SK-N-SH (cell line): Measurements from ENCODE around the gene RAB7B. TPM values are rescaled to one million over a fixed set of nuclear protein-coding genes. Genes with fewer than 3 reads are reported as not detected.

ENCODE experiments used
- CTCF ChIA-PET: fragments of 300-600, 350-600 bp; formaldehyde crosslinking; extraction: SDS; loops from one replicate; lab custom pipeline; 2021; lab: Yijun Ruan, JAX
- POLR2A ChIA-PET: fragments of 350-600 bp; sonication (Branson Sonifier 250); formaldehyde crosslinking; extraction: SDS; loops from one replicate; lab custom pipeline; 2020; ENCODE audit warnings: antibody characterized with exemption, inconsistent platforms; lab: Yijun Ruan, JAX
- DNase-seq: peaks from one replicate; pipeline ENCODE4 v3.0.0; 2012
- H2AFZ ChIP-seq: fragments of 200-600 bp; sonication (generic); 2 replicates; pipeline ENCODE4 v1.8.1; 2016; ENCODE audit warnings: antibody characterized with exemption, mild to moderate bottlenecking, low read depth
- H3F3A ChIP-seq: fragments of 200-600 bp; sonication (generic); replicated peaks from 2 replicates; pipeline ENCODE3; 2016; ENCODE audit warnings: antibody characterized with exemption, mild to moderate bottlenecking; ENCODE audit not compliant: insufficient read depth
- H3K27ac ChIP-seq, 2 experiments: fragments of 200-500 bp in 1 of 2; fragments of 200-600 bp in 1 of 2; sonication (Bioruptor generic) in 1 of 2; sonication (generic), shearing (Covaris generic) in 1 of 2; 2 replicates each; pipeline versions ENCODE4 v1.5.1 to v1.6.1; 2014 to 2016; ENCODE audit warnings: low read depth in 2 of 2, inconsistent platforms in 1 of 2, low read length in 1 of 2, mild to moderate bottlenecking in 1 of 2, mixed read lengths in 1 of 2
- H3K27me3 ChIP-seq: fragments of 200-600 bp; sonication (generic), shearing (Covaris generic); 2 replicates; pipeline ENCODE4 v1.6.1; 2016; ENCODE audit warnings: mixed run types; ENCODE audit not compliant: insufficient read depth
- H3K36me3 ChIP-seq, 2 experiments: fragments of 200-500 bp in 1 of 2; fragments of 200-600 bp in 1 of 2; sonication (Bioruptor generic) in 1 of 2; sonication (generic) in 1 of 2; replicated peaks in 1 of 2; 2 replicates each; pipeline versions ENCODE3 to v1.5.1; 2014 to 2016; ENCODE audit warnings: low read length in 1 of 2, mild to moderate bottlenecking in 1 of 2; ENCODE audit not compliant: insufficient read depth in 2 of 2, control insufficient read depth in 1 of 2
- H3K4me1 ChIP-seq, 2 experiments: fragments of 200-500 bp in 1 of 2; fragments of 200-600 bp in 1 of 2; sonication (Bioruptor generic) in 1 of 2; sonication (generic), shearing (Covaris generic) in 1 of 2; 2 replicates each; pipeline versions ENCODE4 v1.5.1 to v1.6.1; 2014 to 2016; ENCODE audit warnings: low read depth in 1 of 2, low read length in 1 of 2, mixed run types in 1 of 2; ENCODE audit not compliant: insufficient read depth in 2 of 2, control insufficient read depth in 1 of 2
- H3K4me2 ChIP-seq: fragments of 200-600 bp; sonication (generic), shearing (Covaris generic); 2 replicates; pipeline ENCODE4 v1.6.1; 2017; ENCODE audit warnings: mixed run types
- H3K4me3 ChIP-seq, 2 experiments: fragments of 200-500 bp in 1 of 2; fragments of 200-600 bp in 1 of 2; sonication (Bioruptor generic) in 1 of 2; sonication (generic), shearing (Covaris generic) in 1 of 2; 2 replicates each; pipeline versions ENCODE4 v1.5.1 to v1.8.1; 2014 to 2016; ENCODE audit warnings: low read depth in 2 of 2, inconsistent platforms in 1 of 2, low read length in 1 of 2, mild to moderate bottlenecking in 1 of 2, mixed read lengths in 1 of 2, moderate library complexity in 1 of 2
- H3K79me2 ChIP-seq: fragments of 200-600 bp; sonication (generic); 2 replicates; pipeline ENCODE4 v1.8.1; 2017; ENCODE audit warnings: mild to moderate bottlenecking; ENCODE audit not compliant: insufficient read depth
- H3K9ac ChIP-seq: fragments of 200-600 bp; sonication (generic); 2 replicates; pipeline ENCODE4 v1.6.1; 2017; ENCODE audit warnings: mixed run types
- H3K9me2 ChIP-seq: fragments of 200-600 bp; sonication (generic); 2 replicates; pipeline ENCODE4 v1.6.1; 2017; ENCODE audit warnings: mixed run types
- H3K9me3 ChIP-seq: fragments of 200-600 bp; sonication (generic); 2 replicates; pipeline ENCODE4 v1.6.1; 2017; ENCODE audit warnings: mixed run types, mild to moderate bottlenecking, moderate library complexity
- H4K20me1 ChIP-seq: fragments of 200-600 bp; sonication (generic); 2 replicates; pipeline ENCODE4 v1.6.1; 2017; ENCODE audit warnings: mild to moderate bottlenecking, mixed run types; ENCODE audit not compliant: insufficient read depth
- ELF1 ChIP-seq: IDR thresholded peaks from 2 replicates; pipeline ENCODE4 v1.4.0; 2012
- FOSL2 ChIP-seq: IDR thresholded peaks from 2 replicates; pipeline ENCODE4 v1.4.0; 2012; ENCODE audit warnings: low read depth, mild to moderate bottlenecking, moderate library complexity, borderline replicate concordance
- GATA2 ChIP-seq: sonication (generic); formaldehyde crosslinking; IDR thresholded peaks from 2 replicates; pipeline ENCODE4 v1.5.0; 2020; ENCODE audit warnings: mild to moderate bottlenecking, missing genetic modification reagents
- IRF3 ChIP-seq: fragments of 150-350 bp; IDR thresholded peaks from 2 replicates; pipeline ENCODE4 v1.6.1; 2016; ENCODE audit warnings: mild to moderate bottlenecking, low read depth, low read length
- JUND ChIP-seq: IDR thresholded peaks from 2 replicates; pipeline ENCODE4 v1.4.0; 2012
- SMC3 ChIP-seq: IDR thresholded peaks from 2 replicates; pipeline ENCODE4 v1.6.1; 2012; ENCODE audit warnings: low read depth, low read length, improper control_type of control experiment
- ZBTB33 ChIP-seq: IDR thresholded peaks from 2 replicates; pipeline ENCODE4 v1.4.0; 2012; ENCODE audit warnings: low read depth, borderline replicate concordance
- WGBS: methylation state at CpG from one replicate; pipeline ENCODE4 v1.1.6; 2017; ENCODE audit warnings: low lambda C conversion rate; 5-methylcytosine and 5-hydroxymethylcytosine counted together
- polyA plus RNA-seq, 3 experiments: library from polyadenylated mRNA; depleted of rRNA; stranded (reverse); fragments of >200 nt; gene quantifications; 2 replicates each; pipeline ENCODE4 v1.2.3, GENCODE V29; 2012
- TF ChIP-seq, protein P1 (sequence below): IDR thresholded peaks from 2 replicates; pipeline ENCODE4 v1.4.0; 2012; ENCODE audit warnings: low read depth, borderline replicate concordance
- TF ChIP-seq, protein P2 (sequence below): IDR thresholded peaks from 2 replicates; pipeline ENCODE4 v1.4.0; 2012; ENCODE audit warnings: low read depth

The RAB7B gene
- polyA plus RNA-seq, 1 of the 3 experiments (the other 2 are of a cell fraction), result 0.15 TPM

DNA sequence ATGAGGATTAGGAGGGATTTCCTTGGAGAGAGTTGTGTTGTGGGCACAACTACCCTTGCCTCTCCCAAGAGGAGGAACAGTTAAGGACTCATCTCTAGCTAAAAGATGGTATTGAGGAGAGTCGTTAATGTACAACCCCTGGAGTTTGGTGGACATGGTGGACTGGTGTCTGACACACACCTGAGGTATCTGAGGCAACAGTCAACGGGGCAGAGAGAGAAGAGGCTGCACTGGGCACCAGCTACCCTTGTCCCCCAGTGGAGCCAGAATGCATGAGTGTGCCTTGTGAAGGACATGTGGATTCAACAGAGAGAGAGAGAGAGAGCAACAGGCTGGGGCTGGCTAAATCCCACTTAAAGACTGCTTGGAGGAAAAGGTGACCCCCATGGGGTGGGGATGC lies 13.0 kb downstream of the RAB7B start:
- POLR2A ChIA-PET, result no interaction called here
- CTCF ChIA-PET, result interaction anchor here (1.3 to 2.3 kb wide), 3 partner anchors 12 to 199 kb away, joined by 4 to 15 read pairs (median 7); no protein-coding TSS in a partner anchor
- WGBS, result 31% methylated on average over 2 of the region's 2 CpGs

DNA sequence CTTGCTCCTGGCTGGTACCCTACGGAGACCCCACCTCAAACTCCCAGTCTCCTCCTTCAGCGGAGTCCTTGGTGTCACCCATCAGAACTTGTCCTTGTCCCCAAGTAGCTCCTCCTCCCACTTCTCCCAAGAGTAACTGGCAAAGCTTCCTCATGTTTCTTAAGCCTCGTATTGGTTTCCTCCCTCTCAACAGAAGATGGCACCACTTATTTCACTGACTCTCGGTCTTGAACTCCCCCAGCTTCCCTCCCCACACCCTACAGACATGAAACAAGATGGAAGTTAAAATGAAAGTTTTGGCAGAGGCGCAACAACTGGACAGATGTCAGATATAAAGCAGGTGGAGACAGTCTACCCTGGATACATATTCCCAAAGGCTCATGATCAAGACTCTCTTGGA lies 13.4 kb downstream of the RAB7B start:
- Histone ChIP-seq H3K9me3 (no peaks in the 10 kb centered on the region), H3K4me1 (no peaks in the 10 kb centered on the region; a peak in 1 of 4 replicates), H3K4me2 (no peak overlapping the region), H3F3A (no peaks in the 10 kb centered on the region), H3K4me3 (no peak overlapping the region), H3K9ac (no peak overlapping the region), H3K9me2 (no peaks in the 10 kb centered on the region), H3K79me2 (no peaks in the 10 kb centered on the region), H3K27me3 (no peaks in the 10 kb centered on the region; the same call in 1 of the 2 replicates), H4K20me1 (no peaks in the 10 kb centered on the region), H3K36me3 (no peaks in the 10 kb centered on the region), H3K27ac (no peak overlapping the region), H2AFZ (no peak overlapping the region)
- ChIA-PET CTCF (interaction anchor here (1.3 to 2.3 kb wide), 2 partner anchors 12 to 199 kb away, joined by 7 to 15 read pairs; no protein-coding TSS in a partner anchor), POLR2A (no interaction called here)
- 46% methylated on average over 5 of the region's 5 CpGs for WGBS
- DNase-seq, result no peak
- no peak for TF ChIP-seq JUND
- no peak for TF ChIP-seq SMC3
- TF ChIP-seq ZBTB33, result no peak
- no peak for TF ChIP-seq ELF1
- TF ChIP-seq, protein P1, sequence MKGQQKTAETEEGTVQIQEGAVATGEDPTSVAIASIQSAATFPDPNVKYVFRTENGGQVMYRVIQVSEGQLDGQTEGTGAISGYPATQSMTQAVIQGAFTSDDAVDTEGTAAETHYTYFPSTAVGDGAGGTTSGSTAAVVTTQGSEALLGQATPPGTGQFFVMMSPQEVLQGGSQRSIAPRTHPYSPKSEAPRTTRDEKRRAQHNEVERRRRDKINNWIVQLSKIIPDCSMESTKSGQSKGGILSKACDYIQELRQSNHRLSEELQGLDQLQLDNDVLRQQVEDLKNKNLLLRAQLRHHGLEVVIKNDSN, result no peak

More for the DNA sequence above, 13.0 kb downstream of the RAB7B start:
- no peaks in the 10 kb centered on the region; the same call in 1 of the 2 replicates for H3K27me3 ChIP-seq
- no peaks in the 10 kb centered on the region for H4K20me1 ChIP-seq
- no peak for DNase-seq
- H3K4me1 ChIP-seq, result no peaks in the 10 kb centered on the region; a peak in 1 of 4 replicates
- H3K9me2 ChIP-seq, result no peaks in the 10 kb centered on the region
- no peak overlapping the region for H3K9ac ChIP-seq
- no peak overlapping the region for H2AFZ ChIP-seq
- no peak overlapping the region for H3K4me2 ChIP-seq
- no peaks in the 10 kb centered on the region for H3F3A ChIP-seq
- no peak overlapping the region for H3K4me3 ChIP-seq
- H3K79me2 ChIP-seq, result no peaks in the 10 kb centered on the region
- TF ChIP-seq, protein P2, sequence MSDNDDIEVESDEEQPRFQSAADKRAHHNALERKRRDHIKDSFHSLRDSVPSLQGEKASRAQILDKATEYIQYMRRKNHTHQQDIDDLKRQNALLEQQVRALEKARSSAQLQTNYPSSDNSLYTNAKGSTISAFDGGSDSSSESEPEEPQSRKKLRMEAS, result no peak
- TF ChIP-seq FOSL2 (no peak), ZBTB33 (no peak), GATA2 (no peak), IRF3 (no peak), ELF1 (no peak)
- TF ChIP-seq, all 33 proteins: peak for 0
- no peaks in the 10 kb centered on the region for H3K36me3 ChIP-seq
- no peak overlapping the region for H3K27ac ChIP-seq
- H3K9me3 ChIP-seq, result no peaks in the 10 kb centered on the region
